HTERT RPE-1 (cell line): ENCODE results near the gene PPP2R5C.

Experiments
- in situ Hi-C: fragments of 300-500 bp; cut with MboI; formaldehyde crosslinking; loops from 4 replicates; pipeline ENCODE4 v1.14.3; 2020; ENCODE audit warnings: low sequenced_read_pairs

Gene PPP2R5C

GRCh38 chr14:101813171-101813759, 51.8 kb downstream of the PPP2R5C start:
- in situ Hi-C loops: no loop called here

GRCh38 chr14:101813833-101814232, 52.3 kb downstream of the PPP2R5C start:
- in situ Hi-C loops: no loop called here

DNA sequence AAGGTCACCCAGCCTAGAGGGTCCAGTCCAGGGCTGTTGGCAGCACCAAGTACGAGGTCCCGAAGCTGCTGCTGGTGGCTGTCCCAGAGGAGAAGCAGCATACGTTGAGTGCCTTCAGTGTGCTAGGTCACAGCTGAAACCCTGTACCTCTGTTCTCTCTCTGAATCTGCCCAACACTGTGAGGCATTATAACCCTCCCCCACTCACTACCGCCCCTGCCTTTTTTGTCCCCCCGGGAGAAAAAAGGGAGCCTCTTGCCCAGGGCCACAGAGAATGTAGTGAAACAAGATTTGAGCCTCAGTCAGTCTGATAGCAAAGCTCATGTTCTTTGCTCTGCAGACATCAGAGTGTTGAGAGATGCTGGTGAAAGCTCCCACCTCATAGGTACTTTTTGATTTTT, 53.4 kb downstream of the PPP2R5C start:
- in situ Hi-C loops: no loop called here

GRCh38 chr14:101815994-101816393, 54.5 kb downstream of the PPP2R5C start:
- in situ Hi-C loops: no loop called here

DNA sequence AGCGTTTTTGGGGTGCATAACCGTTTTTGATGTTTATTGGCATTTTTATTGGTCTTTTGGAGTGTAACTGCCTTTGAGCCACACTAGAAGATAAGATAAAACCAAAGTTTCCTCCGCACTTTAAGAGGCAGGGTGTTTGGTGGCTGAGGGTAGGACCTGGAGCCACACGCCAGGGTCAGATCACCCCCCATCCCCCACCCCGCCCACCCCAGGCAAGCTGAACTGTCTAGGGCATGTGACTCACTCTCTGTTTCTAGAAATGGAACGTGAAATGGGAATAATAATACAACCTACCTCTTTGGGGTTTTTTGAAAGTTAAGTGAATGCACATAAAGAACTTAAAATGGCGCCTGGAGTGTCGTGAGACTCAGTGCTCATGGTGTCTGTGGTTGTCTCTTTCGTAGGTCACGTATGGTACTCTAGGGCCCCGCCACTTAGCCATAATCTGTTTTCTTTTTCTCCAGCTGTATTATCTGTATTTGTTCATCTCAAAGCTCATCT, 56.0 kb downstream of the PPP2R5C start:
- in situ Hi-C loops: no loop called here

DNA sequence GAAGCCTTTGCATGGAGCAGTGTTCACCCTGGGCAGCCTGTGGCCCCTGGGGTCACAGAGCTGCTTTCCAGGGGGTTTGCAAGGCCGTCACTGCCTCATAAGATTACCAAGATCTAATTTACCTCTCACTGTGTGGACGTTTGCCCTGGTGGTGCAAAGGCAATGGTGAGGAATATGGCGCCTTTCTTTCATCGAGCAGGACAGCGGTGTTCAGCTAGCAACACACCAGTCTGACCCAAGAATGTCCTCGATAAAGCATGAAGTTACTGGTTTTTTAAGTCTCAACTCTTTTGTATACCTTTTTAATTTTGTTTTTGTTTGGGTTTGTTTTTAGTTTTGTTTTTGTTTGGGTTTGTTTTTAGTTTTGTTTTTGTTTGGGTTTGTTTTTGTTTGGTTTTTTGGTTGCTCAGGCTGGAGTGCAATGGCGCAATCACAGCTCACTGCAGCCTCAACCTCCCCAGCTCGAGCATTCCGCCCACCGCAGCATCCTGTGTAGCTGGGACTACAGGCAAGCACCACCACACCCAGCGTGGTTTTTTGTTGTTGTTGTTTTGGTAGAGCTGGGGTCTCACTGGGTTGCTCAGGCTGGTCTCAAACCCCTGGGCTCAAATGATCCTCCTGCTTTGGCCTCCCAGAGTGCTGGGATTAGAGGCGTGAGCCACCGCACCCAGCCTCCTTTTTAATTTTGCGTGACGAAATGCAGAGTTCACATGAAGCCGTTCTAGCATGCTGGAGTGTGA, 57.9 kb downstream of the PPP2R5C start:
- in situ Hi-C loops: no loop called here

DNA sequence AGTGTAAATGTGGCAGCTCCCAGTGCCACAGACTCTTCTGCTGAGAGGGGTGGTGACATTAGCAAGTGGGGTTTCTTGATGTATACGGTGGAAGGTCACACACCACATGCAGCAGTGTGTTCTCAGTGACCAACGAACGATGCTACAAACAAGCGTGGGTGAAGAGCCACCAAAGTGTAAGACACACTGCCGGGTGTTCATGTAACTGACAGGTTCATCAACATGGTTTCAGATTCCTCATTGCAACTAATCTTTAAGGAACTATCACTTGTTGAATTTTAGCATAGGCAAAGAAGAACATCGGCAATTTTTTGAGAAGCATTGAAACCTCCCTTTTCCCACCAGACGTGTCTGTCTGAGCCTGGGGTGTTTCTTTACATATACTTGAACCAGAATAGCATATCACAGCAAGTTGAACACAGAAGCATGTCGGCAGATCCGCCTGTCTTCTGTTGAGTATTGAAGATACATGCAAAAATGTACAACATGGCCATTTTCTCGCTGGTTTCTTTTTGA, 58.8 kb downstream of the PPP2R5C start:
- in situ Hi-C loops: no loop called here

- in situ Hi-C loops: no loop called here
Measured at GRCh38 chr14:101821528-101821927, 60.0 kb downstream of the PPP2R5C start.

GRCh38 chr14:101823066-101823465, 61.6 kb downstream of the PPP2R5C start:
- in situ Hi-C loops: no loop called here

DNA sequence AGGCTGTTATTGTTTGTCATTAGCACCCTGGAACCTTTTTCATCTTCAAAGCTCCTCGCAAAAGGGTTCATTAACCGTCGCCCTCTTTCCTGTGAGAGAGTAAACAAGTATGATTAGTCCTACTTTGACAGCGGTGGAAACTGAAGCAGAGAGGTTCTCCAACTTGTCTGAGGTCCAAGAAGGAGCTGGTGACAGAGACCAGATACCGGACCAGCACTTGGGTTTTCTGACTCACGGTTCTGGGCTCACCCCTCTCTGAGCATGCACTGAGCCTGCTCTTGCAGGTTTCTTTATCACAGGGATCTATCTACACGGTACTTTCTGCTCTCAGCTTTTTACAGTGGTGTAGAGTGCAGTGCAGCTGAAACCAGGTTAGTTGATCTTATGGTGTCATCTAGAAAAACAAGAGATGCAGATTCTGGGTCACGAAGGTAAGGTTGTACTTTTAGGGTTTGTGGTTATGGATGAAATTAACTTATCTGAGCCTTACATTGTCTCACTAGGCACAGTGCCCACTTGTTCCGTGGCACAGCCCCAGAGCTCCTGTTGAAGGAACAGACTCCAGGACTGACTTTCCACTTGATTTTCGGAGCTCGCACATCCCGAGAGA, 62.1 kb downstream of the PPP2R5C start:
- in situ Hi-C loops: no loop called here

- in situ Hi-C loops: no loop called here
Measured at GRCh38 chr14:101824339-101824727, 62.8 kb downstream of the PPP2R5C start.

GRCh38 chr14:101825797-101826196, 64.3 kb downstream of the PPP2R5C start:
- in situ Hi-C loops: no loop called here

DNA sequence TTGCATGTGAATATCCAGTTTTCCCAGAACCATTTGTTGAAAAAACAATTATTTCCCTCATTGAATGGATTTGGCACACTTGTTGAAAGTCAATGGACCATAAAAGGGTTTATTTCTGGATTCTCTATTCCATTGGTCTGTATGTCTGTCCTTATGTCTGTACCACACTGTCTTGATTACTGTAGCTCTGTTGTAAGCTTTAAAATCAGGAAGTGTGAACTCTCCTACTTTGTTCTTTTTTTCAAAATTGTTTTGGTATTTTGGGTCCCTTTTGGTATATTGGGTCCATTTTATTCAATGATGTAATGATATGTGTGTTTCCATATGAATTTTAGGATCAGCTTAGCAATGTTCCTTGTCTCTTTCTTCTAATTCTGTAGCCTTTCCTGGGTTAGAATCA, 64.8 kb downstream of the PPP2R5C start:
- in situ Hi-C loops: no loop called here

- in situ Hi-C loops: no loop called here
Measured at GRCh38 chr14:101827286-101827685, 65.8 kb downstream of the PPP2R5C start.

DNA sequence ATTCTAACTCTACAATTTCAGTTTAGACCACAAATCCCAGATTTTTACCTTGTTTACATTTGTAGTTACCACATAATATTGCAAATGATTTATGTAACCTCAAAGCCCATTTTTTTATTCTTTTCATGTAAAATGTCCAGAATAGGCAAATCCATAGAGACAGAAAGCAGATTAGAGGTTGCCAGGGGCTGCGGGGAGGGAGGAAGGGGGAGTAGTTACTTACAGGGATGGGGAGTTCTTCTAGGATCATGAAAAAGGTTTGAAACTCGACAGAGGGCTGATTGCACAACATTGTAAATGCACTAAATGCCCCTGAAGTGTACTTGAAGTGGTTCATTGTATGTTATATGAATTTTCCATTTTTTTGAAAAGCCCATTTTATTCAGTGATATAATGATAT, 66.5 kb downstream of the PPP2R5C start:
- in situ Hi-C loops: no loop called here

DNA sequence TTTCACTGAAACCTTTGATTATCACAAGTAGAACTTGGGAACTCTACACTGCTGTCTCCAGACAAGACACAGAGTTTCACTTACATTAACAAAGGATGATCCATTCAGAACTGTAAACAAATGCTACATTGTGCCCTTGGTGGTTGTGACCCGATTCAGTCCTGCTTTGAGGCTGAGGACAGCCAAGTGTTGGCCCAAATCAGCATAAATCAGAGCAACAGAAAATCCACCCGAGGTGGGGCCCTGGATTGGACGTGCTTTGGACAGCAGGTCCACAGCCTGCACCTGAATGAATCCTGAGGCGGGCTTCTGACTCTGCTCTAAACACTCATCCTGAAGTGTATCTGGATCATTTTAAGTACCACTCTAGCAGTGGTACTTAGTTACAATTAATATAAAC, 68.8 kb downstream of the PPP2R5C start:
- in situ Hi-C loops: no loop called here

- in situ Hi-C loops: no loop called here
Measured at GRCh38 chr14:101833045-101833444, 71.5 kb downstream of the PPP2R5C start.

DNA sequence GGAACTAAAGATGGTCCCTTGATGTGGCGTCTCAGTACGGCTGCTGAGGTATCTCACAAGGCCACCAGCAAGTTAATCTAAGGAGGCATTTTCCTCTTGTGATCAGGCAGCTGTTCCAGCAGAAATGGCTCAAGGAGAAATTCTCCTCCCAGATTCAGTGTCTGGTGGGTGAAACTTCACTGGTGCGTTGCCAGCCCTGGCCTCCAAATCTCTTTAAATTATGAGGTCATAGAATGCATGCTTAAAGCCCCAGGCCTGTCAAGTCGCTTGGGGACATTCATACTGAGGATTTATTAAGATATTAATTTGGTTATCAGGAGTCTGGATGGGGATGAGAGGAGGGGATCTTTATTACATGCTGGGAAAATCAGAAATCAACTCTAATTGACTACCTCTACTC, 72.9 kb downstream of the PPP2R5C start:
- in situ Hi-C loops: no loop called here

DNA sequence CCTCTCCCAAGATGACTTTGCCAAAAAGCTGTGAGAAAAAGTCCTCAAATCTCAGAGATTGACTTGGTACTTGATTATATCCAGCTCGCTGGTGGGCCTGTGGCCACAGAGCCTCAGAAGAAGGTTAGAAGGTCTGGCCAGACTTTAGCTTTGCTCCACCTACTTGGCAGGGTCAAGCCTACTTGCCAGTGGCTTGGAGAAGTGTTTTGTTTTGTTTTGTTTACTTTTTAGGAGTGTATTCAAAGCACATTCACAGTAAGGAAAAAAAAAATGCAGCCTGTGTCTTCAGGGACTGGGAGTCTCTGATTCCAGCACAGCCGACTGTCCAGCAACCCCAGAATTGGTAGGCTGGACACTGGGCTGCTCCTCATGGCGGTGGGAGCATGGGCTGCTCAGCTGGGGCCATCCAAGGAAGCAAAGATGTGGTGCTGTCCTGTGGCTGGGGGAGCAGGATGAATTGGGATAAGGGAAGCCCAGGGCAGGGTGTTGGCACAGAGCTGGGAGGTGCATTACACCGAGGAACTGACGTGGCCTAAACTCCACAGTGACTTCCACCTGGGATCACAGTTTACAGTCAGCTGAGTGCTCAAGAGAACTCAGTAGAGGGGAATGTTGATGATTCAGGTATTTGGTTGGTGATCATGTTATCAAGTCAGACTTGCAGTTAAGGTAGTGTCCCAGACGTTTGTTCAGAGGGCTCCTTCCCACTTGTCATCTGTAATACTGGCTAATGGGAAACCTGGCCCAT, 73.5 kb downstream of the PPP2R5C start:
- in situ Hi-C loops: no loop called here

GRCh38 chr14:101835566-101835965, 74.1 kb downstream of the PPP2R5C start:
- in situ Hi-C loops: no loop called here

- in situ Hi-C loops: no loop called here
Measured at GRCh38 chr14:101836135-101836534, 74.6 kb downstream of the PPP2R5C start.
